Pancreas (tissue), 10 donors: Measurements from ENCODE around the gene WDR83. TPM values are rescaled to one million over a fixed set of nuclear protein-coding genes. Genes with fewer than 3 reads are reported as not detected.
"Not testable (repeated sequence)": the region's sequence is repeated elsewhere in the genome, so short reads cannot be mapped to it uniquely, and the experiment has no call there.

Experiments
- ATAC-seq, 4 donors: fragments of 200-7000 bp; cut with Tn5 transposase; one replicate each; pipeline versions ENCODE4 v1.8.0 to v1.9.1; 2020; ENCODE audit warnings: mild to moderate bottlenecking in 4 of 4, moderate library complexity in 4 of 4
- DNase-seq, 6 donors: peaks; one replicate each; pipeline ENCODE4 v3.0.0-alpha.2; 2020
- FAIRE-seq: peaks from 2 replicates; lab custom pipeline; 2012; peaks lifted over from hg19 to GRCh38; lab: Jason Lieb, UNC
- H3K27ac ChIP-seq, 4 donors: fragments of 200-600 bp; sonication (generic); 1 replicate in 3 of 4; 2 replicates in 1 of 4; pipeline versions ENCODE4 v1.5.0 to v1.8.0; 2020
- H3K27me3 ChIP-seq, 4 donors: fragments of 200-600 bp; one replicate each; pipeline ENCODE4 v1.8.0; 2021
- H3K36me3 ChIP-seq, 3 donors: fragments of 200-600 bp; sonication (generic) in 1 of 3; one replicate each; pipeline versions ENCODE4 v1.5.0 to v1.8.0; 2020 to 2021
- H3K4me1 ChIP-seq, 3 donors: fragments of 200-600 bp; one replicate each; pipeline ENCODE4 v1.8.0; 2021
- H3K4me3 ChIP-seq, 4 donors: fragments of 200-600 bp; sonication (generic) in 2 of 4; one replicate each; pipeline versions ENCODE4 v1.5.0 to v1.8.0; 2020 to 2021
- H3K9me3 ChIP-seq, 4 donors: fragments of 200-600 bp; one replicate each; pipeline ENCODE4 v1.8.0; 2021
- WGBS, 2 donors: extraction: QIAGEN DNeasy Blood & Tissue Kit; methylation state at CpG; one replicate each; pipeline ENCODE4 v1.1.7; 2013; 5-methylcytosine and 5-hydroxymethylcytosine counted together
- intact Hi-C, 3 donors: fragments of 100-400 bp; cut with DNase I; formaldehyde crosslinking; loops; one replicate each; pipeline versions ENCODE4 v1.11.1 to v1.14.2; 2022
- polyA plus RNA-seq, 2 donors: library from polyadenylated mRNA; stranded (reverse); fragments of 200-250 nt; gene quantifications; one replicate each; pipeline ENCODE4 v1.2.3, GENCODE V29; 2013
- total RNA-seq, 6 donors: library from RNA; stranded (reverse); fragmentation: NEBNext Ultra II Directional in 4 of 6; extraction: Animal tissue kit (Norgen Biotek cat#: 25700) in 4 of 6; gene quantifications; one replicate each; pipeline versions ENCODE4 v1.2.1 to v1.2.4, GENCODE V29; 2021 to 2023
- TF ChIP-seq, protein P1 (sequence below), 4 donors: fragments of 200-600 bp; sonication (generic) in 3 of 4; IDR thresholded peaks; one replicate each; pipeline versions ENCODE4 v1.5.0 to v1.8.0; 2021; ENCODE audit warnings: antibody characterized with exemption in 4 of 4
- donor health status: healthy with polysubstance abuse.
- donor health status: DM: no; HTN: no; CAD: no; lungs with moderate emphysema.
- donor health status: DM: no; HTN: no; CAD: no.
- donor health status: control.
- donor health status: control.
- donor health status: Bipolar disorder and iron deficiency.
- donor health status: DM: yes; HTN: yes; CAD: no.
- donor health status: DM: no; HTN: no; CAD: no.
- donor health status: DM: no; HTN: no; CAD: no.
- donor health status: DM: yes; HTN: yes; CAD: no.

The WDR83 gene
- total and polyA plus RNA-seq, 8 donors: 3.5 to 28.1 (median 7.5) TPM

DNA sequence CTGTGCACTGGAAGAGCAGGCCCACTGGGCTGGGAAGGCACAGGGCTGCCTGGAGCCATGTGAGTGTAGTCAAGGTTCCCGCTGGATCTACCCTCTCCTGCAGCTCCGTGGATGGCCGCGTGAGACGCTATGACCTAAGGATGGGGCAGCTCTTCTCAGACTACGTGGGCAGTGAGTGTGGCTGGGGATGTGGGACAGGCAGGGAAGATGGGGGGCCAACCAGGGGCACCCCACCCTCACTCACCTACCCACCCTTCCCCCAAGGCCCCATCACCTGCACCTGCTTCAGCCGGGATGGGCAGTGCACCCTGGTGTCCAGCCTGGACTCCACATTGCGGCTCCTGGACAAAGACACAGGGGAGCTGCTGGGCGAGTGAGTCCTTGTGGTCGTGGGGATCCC, 6.1 kb downstream of the WDR83 start:
- 66 to 75% methylated on average over 10 of the region's 10 CpGs for WGBS, 2 donors
- no peak for FAIRE-seq
- H3K9me3 ChIP-seq: no peaks in the 10 kb centered on the region
- TF ChIP-seq, protein P1, sequence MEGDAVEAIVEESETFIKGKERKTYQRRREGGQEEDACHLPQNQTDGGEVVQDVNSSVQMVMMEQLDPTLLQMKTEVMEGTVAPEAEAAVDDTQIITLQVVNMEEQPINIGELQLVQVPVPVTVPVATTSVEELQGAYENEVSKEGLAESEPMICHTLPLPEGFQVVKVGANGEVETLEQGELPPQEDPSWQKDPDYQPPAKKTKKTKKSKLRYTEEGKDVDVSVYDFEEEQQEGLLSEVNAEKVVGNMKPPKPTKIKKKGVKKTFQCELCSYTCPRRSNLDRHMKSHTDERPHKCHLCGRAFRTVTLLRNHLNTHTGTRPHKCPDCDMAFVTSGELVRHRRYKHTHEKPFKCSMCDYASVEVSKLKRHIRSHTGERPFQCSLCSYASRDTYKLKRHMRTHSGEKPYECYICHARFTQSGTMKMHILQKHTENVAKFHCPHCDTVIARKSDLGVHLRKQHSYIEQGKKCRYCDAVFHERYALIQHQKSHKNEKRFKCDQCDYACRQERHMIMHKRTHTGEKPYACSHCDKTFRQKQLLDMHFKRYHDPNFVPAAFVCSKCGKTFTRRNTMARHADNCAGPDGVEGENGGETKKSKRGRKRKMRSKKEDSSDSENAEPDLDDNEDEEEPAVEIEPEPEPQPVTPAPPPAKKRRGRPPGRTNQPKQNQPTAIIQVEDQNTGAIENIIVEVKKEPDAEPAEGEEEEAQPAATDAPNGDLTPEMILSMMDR (IDR thresholded peaks at IDR 0.05): no peak
- intact Hi-C loops: loop anchor here in 2 of 3 donors (5.0 to 10.0 kb wide), 2 partner anchors 105 to 108 kb away; no protein-coding TSS in a partner anchor
- no peak overlapping the region for H3K27ac ChIP-seq
- DNase-seq: no peak
- no peaks in the 10 kb centered on the region for H3K27me3 ChIP-seq
- ATAC-seq: no peak
- H3K4me3 ChIP-seq: no peak overlapping the region
- H3K4me1 ChIP-seq: peaks cover 4 to 17% (median 7%) of the 10 kb centered on the region in 3 donors
- H3K36me3 ChIP-seq: peaks cover 3 to 25% (median 16%) of the 10 kb centered on the region in 3 donors

DNA sequence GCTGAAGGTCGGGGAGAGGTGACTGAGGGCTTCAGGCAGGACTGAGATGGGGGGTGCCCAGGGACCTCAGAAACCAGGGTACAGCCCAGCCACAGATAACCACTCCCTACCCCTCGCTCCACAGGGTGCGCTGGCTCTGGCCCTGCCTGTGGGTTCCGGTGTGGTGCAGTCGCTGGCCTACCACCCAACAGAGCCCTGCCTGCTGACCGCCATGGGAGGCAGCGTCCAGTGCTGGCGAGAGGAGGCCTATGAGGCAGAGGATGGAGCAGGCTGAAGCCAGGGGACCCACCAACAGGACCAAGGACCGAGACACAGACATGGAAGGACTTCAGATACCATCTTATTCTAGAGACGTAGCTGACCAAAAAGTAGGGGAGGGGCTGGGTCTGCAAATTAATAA, 8.8 kb downstream of the WDR83 start:
- TF ChIP-seq, protein P1 (IDR thresholded peaks at IDR 0.05): no peak
- H3K4me3 ChIP-seq: no peak overlapping the region
- 93 to 98% methylated on average over 10 of the region's 10 CpGs for WGBS, 2 donors
- ATAC-seq (no peak), FAIRE-seq (no peak), DNase-seq (no peak)
- no peaks in the 10 kb centered on the region for H3K9me3 ChIP-seq
- H3K36me3 ChIP-seq: peaks cover 3 to 46% (median 23%) of the 10 kb centered on the region in 3 donors
- H3K4me1 ChIP-seq: peaks cover 0 to 6% (median 2%) of the 10 kb centered on the region in 3 donors
- H3K27ac ChIP-seq: no peak overlapping the region
- H3K27me3 ChIP-seq: no peaks in the 10 kb centered on the region
- intact Hi-C loops: loop anchor here in 1 of 3 donors (10.0 kb wide), 1 partner anchor 111 kb away; no protein-coding TSS in a partner anchor

- no peak for DNase-seq
- H3K27me3 ChIP-seq: no peaks in the 10 kb centered on the region
- H3K4me1 ChIP-seq: peaks cover 0 to 3% (median 3%) of the 10 kb centered on the region in 3 donors
- no peaks in the 10 kb centered on the region for H3K9me3 ChIP-seq
- no peak overlapping the region for H3K4me3 ChIP-seq
- TF ChIP-seq, protein P1 (IDR thresholded peaks at IDR 0.05): no peak
- peaks cover 3 to 46% (median 23%) of the 10 kb centered on the region in 3 donors for H3K36me3 ChIP-seq
- WGBS, 2 donors: 77 to 83% methylated on average over 15 of the region's 15 CpGs
- H3K27ac ChIP-seq: no peak overlapping the region
- intact Hi-C loops: loop anchor here in 1 of 3 donors (10.0 kb wide), 1 partner anchor 111 kb away; no protein-coding TSS in a partner anchor
- ATAC-seq: no peak
- FAIRE-seq: no peak
Observed at GRCh38 chr19:12675940-12676339, 9.3 kb downstream of the WDR83 start.

DNA sequence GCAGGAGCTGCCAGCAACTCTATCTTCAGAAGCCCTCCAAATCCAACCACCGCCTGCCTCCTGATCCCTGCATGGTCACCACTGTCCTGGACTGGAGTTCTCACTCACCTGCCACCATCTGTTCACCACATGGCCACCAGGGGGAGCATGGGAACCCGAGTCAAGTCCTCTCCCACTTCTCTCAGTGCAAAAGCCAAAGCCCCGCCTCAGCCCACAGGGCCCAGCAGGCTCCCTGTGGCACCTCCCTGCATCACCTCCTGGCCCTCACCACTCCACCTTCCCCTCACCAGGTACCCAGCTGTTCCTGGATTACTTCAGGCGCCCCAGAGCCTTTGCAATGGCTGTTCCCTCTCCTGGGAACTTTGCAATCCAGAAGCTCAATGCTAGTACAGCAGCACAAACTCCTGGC, 9.8 kb downstream of the WDR83 start:
- peak; percentile 71 to 94 (median 87) for DNase-seq
- FAIRE-seq: no peak
- WGBS, 2 donors: 16 to 21% methylated on average over 4 of the region's 4 CpGs
- H3K27ac ChIP-seq: no peak overlapping the region
- TF ChIP-seq, protein P1 (IDR thresholded peaks at IDR 0.05): peak; percentile 83 to 87 (median 84)
- intact Hi-C loops: loop anchor here in 1 of 3 donors (10.0 kb wide), 1 partner anchor 112 kb away; no protein-coding TSS in a partner anchor
- peak; percentile 29 to 69 (median 66) for ATAC-seq
- H3K4me1 ChIP-seq: peaks cover 0 to 3% (median 2%) of the 10 kb centered on the region in 3 donors
- H3K4me3 ChIP-seq: no peak overlapping the region
- no peaks in the 10 kb centered on the region for H3K27me3 ChIP-seq
- H3K36me3 ChIP-seq: peaks cover 3 to 46% (median 23%) of the 10 kb centered on the region in 3 donors
- no peaks in the 10 kb centered on the region for H3K9me3 ChIP-seq

DNA sequence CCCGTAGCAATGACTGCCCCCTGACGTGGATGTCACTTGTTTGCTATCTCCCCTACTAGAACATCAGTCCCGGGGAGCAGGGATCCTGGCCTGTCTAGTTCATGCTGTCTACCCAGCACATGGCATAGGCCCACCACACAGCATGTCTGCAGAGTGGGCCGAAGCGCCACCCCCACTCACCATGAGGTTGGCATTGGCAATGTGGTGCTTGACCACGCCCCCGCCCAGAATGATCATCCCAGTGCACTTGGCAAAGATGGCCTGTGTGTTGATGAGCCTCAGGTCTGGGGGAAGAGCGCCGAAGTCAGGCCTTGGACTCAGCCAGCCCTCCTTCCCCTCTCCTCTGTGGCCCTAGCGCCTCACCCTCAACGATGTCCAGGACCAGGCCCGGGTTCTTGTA, 10.3 kb downstream of the WDR83 start:
- DNase-seq: peak in 1 of 6 donors; percentile 37
- Histone ChIP-seq H3K27me3 (no peaks in the 10 kb centered on the region), H3K4me1 (peaks cover 0 to 3% (median 2%) of the 10 kb centered on the region in 3 donors), H3K4me3 (no peak overlapping the region), H3K9me3 (no peaks in the 10 kb centered on the region), H3K36me3 (peaks cover 3 to 46% (median 23%) of the 10 kb centered on the region in 3 donors), H3K27ac (no peak overlapping the region)
- 88 to 94% methylated on average over 12 of the region's 12 CpGs for WGBS, 2 donors
- TF ChIP-seq, protein P1 (IDR thresholded peaks at IDR 0.05): no peak
- no peak for ATAC-seq
- intact Hi-C loops: loop anchor here in 1 of 3 donors (10.0 kb wide), 1 partner anchor 112 kb away; no protein-coding TSS in a partner anchor
- no peak for FAIRE-seq

GRCh38 chr19:12678039-12678438, 11.4 kb downstream of the WDR83 start:
- 82 to 87% methylated on average over 5 of the region's 5 CpGs for WGBS, 2 donors
- not testable (repeated sequence) for DNase-seq, H3K27ac ChIP-seq, FAIRE-seq, ATAC-seq, H3K4me1 ChIP-seq, H3K4me3 ChIP-seq, H3K9me3 ChIP-seq, H3K27me3 ChIP-seq
- peaks cover 3 to 46% (median 23%) of the 10 kb centered on the region in 3 donors for H3K36me3 ChIP-seq
- intact Hi-C loops: loop anchor here in 1 of 3 donors (10.0 kb wide), 1 partner anchor 113 kb away; no protein-coding TSS in a partner anchor
